Rectal smooth muscle tissue (tissue), 1 donor: Measurements from ENCODE around the gene GFI1B.
"Not testable (repeated sequence)": the region's sequence is repeated elsewhere in the genome, so short reads cannot be mapped to it uniquely, and the experiment has no call there.

Experiments
- H3K27ac ChIP-seq: one replicate; pipeline ENCODE4 v1.7.0; 2013; ENCODE audit warnings: low read depth, low read length, inconsistent platforms
- H3K27me3 ChIP-seq: one replicate; pipeline ENCODE4 v1.7.0; 2013; ENCODE audit warnings: low read length; ENCODE audit not compliant: control insufficient read depth, insufficient read depth
- H3K36me3 ChIP-seq: one replicate; pipeline ENCODE4 v1.7.0; 2013; ENCODE audit warnings: low read length; ENCODE audit not compliant: control insufficient read depth, insufficient read depth
- H3K4me1 ChIP-seq: one replicate; pipeline ENCODE4 v1.7.0; 2013; ENCODE audit warnings: low read length; ENCODE audit not compliant: control insufficient read depth, insufficient read depth
- H3K4me3 ChIP-seq: one replicate; pipeline ENCODE4 v1.7.0; 2013; ENCODE audit warnings: low read length
- H3K9ac ChIP-seq: one replicate; pipeline ENCODE4 v1.7.0; 2013; ENCODE audit warnings: low read length

The GFI1B gene

GRCh38 chr9:132946631-132947295 lies 31.7 kb upstream of the GFI1B start:
- H3K4me1 ChIP-seq = peaks cover 15% of the 10 kb centered on the region
- no peak overlapping the region for H3K4me3 ChIP-seq
- H3K9ac ChIP-seq = no peak overlapping the region
- H3K27ac ChIP-seq = no peak overlapping the region
- H3K36me3 ChIP-seq = no peaks in the 10 kb centered on the region
- no peaks in the 10 kb centered on the region for H3K27me3 ChIP-seq

- Histone ChIP-seq H3K9ac (no peak overlapping the region), H3K4me1 (peaks cover 10% of the 10 kb centered on the region), H3K27me3 (no peaks in the 10 kb centered on the region), H3K4me3 (no peak overlapping the region), H3K36me3 (no peaks in the 10 kb centered on the region), H3K27ac (no peak overlapping the region)
Observed at GRCh38 chr9:132947756-132948155, 30.7 kb upstream of the GFI1B start.

- no peak overlapping the region for H3K9ac ChIP-seq
Observed at GRCh38 chr9:132948482-132949050, 29.9 kb upstream of the GFI1B start.

GRCh38 chr9:132949709-132950108 lies 28.8 kb upstream of the GFI1B start:
- H3K9ac ChIP-seq = no peak overlapping the region
- H3K27me3 ChIP-seq = no peaks in the 10 kb centered on the region
- no peak overlapping the region for H3K27ac ChIP-seq
- no peak overlapping the region for H3K4me3 ChIP-seq
- peaks cover 3% of the 10 kb centered on the region for H3K4me1 ChIP-seq
- H3K36me3 ChIP-seq = no peaks in the 10 kb centered on the region

More at GRCh38 chr9:132948482-132949050, 29.9 kb upstream of the GFI1B start:
- H3K36me3 ChIP-seq = no peaks in the 10 kb centered on the region
- H3K4me1 ChIP-seq = peaks cover 6% of the 10 kb centered on the region
- no peak overlapping the region for H3K4me3 ChIP-seq
- no peak overlapping the region for H3K27ac ChIP-seq
- H3K27me3 ChIP-seq = no peaks in the 10 kb centered on the region

GRCh38 chr9:132955123-132955522 lies 23.4 kb upstream of the GFI1B start:
- no peaks in the 10 kb centered on the region for H3K36me3 ChIP-seq
- H3K27ac ChIP-seq = no peak overlapping the region
- H3K9ac ChIP-seq = no peak overlapping the region
- no peak overlapping the region for H3K4me3 ChIP-seq
- no peaks in the 10 kb centered on the region for H3K27me3 ChIP-seq
- no peaks in the 10 kb centered on the region for H3K4me1 ChIP-seq

- no peaks in the 10 kb centered on the region for H3K4me1 ChIP-seq
Observed at GRCh38 chr9:132955768-132956167, 22.7 kb upstream of the GFI1B start.

DNA sequence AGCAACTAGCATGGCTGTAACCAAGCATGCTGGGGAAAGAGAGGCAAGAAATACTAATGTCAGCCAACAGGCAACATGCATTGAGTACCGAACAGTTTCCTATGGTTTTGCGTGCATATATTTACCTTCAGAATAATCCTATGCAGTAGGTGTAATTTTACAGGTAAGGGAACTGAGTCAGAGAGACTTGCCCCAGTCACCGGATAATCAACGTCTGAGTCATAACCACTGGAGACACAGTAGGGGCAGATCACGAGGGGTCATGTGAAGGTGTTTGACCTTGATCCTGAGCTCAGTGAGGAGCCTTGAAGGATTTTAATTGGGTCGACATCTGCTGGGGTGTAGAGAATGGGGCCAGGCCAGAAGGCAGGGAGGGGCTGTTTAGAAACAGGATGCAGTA lies 20.7 kb upstream of the GFI1B start:
- Histone ChIP-seq H3K4me1 (no peaks in the 10 kb centered on the region), H3K27ac (no peak overlapping the region), H3K27me3 (no peaks in the 10 kb centered on the region), H3K9ac (no peak overlapping the region), H3K4me3 (no peak overlapping the region), H3K36me3 (no peaks in the 10 kb centered on the region)

More at GRCh38 chr9:132955768-132956167, 22.7 kb upstream of the GFI1B start:
- Histone ChIP-seq H3K27me3 (no peaks in the 10 kb centered on the region), H3K36me3 (no peaks in the 10 kb centered on the region), H3K4me3 (no peak overlapping the region), H3K27ac (no peak overlapping the region), H3K9ac (no peak overlapping the region)

DNA sequence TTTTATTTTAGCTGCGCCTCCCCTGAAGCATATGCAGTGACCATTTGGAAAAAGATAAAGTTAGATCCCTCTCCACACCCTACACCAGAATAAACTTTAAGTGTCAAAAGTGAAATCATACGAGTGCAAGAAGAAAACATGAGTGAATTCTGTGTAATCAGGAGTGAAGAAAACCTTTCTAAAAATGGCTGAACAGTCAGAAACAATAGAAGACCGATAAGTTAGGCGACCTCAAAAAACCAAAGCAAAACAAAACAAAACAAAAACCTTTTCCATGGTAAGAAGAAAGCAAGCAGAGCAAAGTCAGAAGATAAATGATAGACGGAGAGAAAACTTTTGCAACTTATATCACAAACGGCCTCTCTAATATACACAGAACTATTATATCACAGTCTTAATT lies 17.5 kb upstream of the GFI1B start:
- Histone ChIP-seq H3K27ac (no peak overlapping the region), H3K9ac (no peak overlapping the region), H3K4me1 (no peaks in the 10 kb centered on the region), H3K27me3 (no peaks in the 10 kb centered on the region), H3K36me3 (no peaks in the 10 kb centered on the region), H3K4me3 (no peak overlapping the region)

GRCh38 chr9:132965478-132965877 lies 13.0 kb upstream of the GFI1B start:
- Histone ChIP-seq H3K27ac (no peak overlapping the region), H3K4me3 (no peak overlapping the region), H3K9ac (no peak overlapping the region), H3K4me1 (no peaks in the 10 kb centered on the region), H3K36me3 (no peaks in the 10 kb centered on the region), H3K27me3 (no peaks in the 10 kb centered on the region)

GRCh38 chr9:132967908-132968307 lies 10.6 kb upstream of the GFI1B start:
- H3K4me1 ChIP-seq, H3K4me3 ChIP-seq, H3K9ac ChIP-seq, H3K36me3 ChIP-seq, H3K27me3 ChIP-seq, H3K27ac ChIP-seq: not testable (repeated sequence)

- H3K9ac ChIP-seq = no peak overlapping the region
- H3K27ac ChIP-seq = no peak overlapping the region
- H3K27me3 ChIP-seq = no peaks in the 10 kb centered on the region
- H3K4me1 ChIP-seq = peaks cover 3% of the 10 kb centered on the region
- no peaks in the 10 kb centered on the region for H3K36me3 ChIP-seq
- no peak overlapping the region for H3K4me3 ChIP-seq
Observed at GRCh38 chr9:132969783-132970182, 8.7 kb upstream of the GFI1B start.

- no peak overlapping the region for H3K9ac ChIP-seq
- H3K4me1 ChIP-seq = peaks cover 3% of the 10 kb centered on the region
- H3K27me3 ChIP-seq = no peaks in the 10 kb centered on the region
- no peak overlapping the region for H3K27ac ChIP-seq
- no peak overlapping the region for H3K4me3 ChIP-seq
- H3K36me3 ChIP-seq = no peaks in the 10 kb centered on the region
Observed at GRCh38 chr9:132970324-132971062, 8.0 kb upstream of the GFI1B start.
